GM21526 (cell line): ENCODE results near the gene CASD1.

ENCODE experiments used
- ATAC-seq: cut with Tn5 transposase; IDR thresholded peaks from one replicate; pipeline ENCODE4 v1.9.1; 2021; ENCODE audit warnings: moderate library complexity; ENCODE audit not compliant: unreplicated experiment, low FRiP score

CASD1 gene

GRCh38 chr7:94512735-94513564 is 3.3 kb downstream of the CASD1 start:
- no peak for ATAC-seq

GRCh38 chr7:94513565-94513860 is 3.9 kb downstream of the CASD1 start:
- ATAC-seq, result no peak

GRCh38 chr7:94514140-94514889 is 4.7 kb downstream of the CASD1 start:
- ATAC-seq, result no peak

GRCh38 chr7:94514917-94515316 is 5.3 kb downstream of the CASD1 start:
- ATAC-seq, result no peak

GRCh38 chr7:94525923-94526322 is 16.3 kb downstream of the CASD1 start:
- no peak for ATAC-seq

- no peak for ATAC-seq
These were observed 19.9 kb downstream of the CASD1 start for GRCh38 chr7:94529516-94529915.

- no peak for ATAC-seq
These were observed 20.5 kb downstream of the CASD1 start for GRCh38 chr7:94530109-94530508.

- ATAC-seq, result no peak
These were observed 23.1 kb downstream of the CASD1 start for GRCh38 chr7:94532676-94533075.

GRCh38 chr7:94540428-94540827 is 30.8 kb downstream of the CASD1 start:
- ATAC-seq, result no peak

- ATAC-seq, result no peak
These were observed 37.5 kb downstream of the CASD1 start for GRCh38 chr7:94547126-94547525.

- ATAC-seq, result no peak
These were observed 46.4 kb downstream of the CASD1 start for GRCh38 chr7:94556028-94556427.

GRCh38 chr7:94557215-94557614 is 47.6 kb downstream of the CASD1 start:
- ATAC-seq, result no peak

- ATAC-seq, result no peak
These were observed 50.4 kb downstream of the CASD1 start for GRCh38 chr7:94559972-94560371.

- no peak for ATAC-seq
These were observed 52.4 kb downstream of the CASD1 start for GRCh38 chr7:94561841-94562514.

- ATAC-seq, result no peak
These were observed 52.9 kb downstream of the CASD1 start for GRCh38 chr7:94562525-94562924.

GRCh38 chr7:94565247-94565894 is 55.8 kb downstream of the CASD1 start:
- ATAC-seq, result no peak

GRCh38 chr7:94567396-94567795 is 57.8 kb downstream of the CASD1 start:
- ATAC-seq, result no peak

- ATAC-seq, result no peak
These were observed 62.2 kb downstream of the CASD1 start for GRCh38 chr7:94571816-94572215.

GRCh38 chr7:94575646-94576045 is 66.0 kb downstream of the CASD1 start:
- ATAC-seq, result no peak

- ATAC-seq, result no peak
These were observed 66.7 kb downstream of the CASD1 start for GRCh38 chr7:94576316-94576715.

- no peak for ATAC-seq
These were observed 67.7 kb downstream of the CASD1 start for GRCh38 chr7:94577357-94577756.
